NCI-H128 (cell line): ENCODE data around the gene RAD51C.
"Not testable (repeated sequence)": the region's sequence is repeated elsewhere in the genome, so short reads cannot be mapped to it uniquely, and the experiment has no call there.

ENCODE experiments used
- DNase-seq: peaks from one replicate; lab custom pipeline; 2025; ENCODE audit not compliant: unreplicated experiment; lab: John Stamatoyannopoulos, UW

Gene RAD51C

GRCh38 chr17:58692239-58693055 is at the start of gene RAD51C:
Gene RAD51C (plus strand): TSS chr17:58692602. CDS start chr17:58692644, 42 bp downstream.
- peak; percentile 52 for DNase-seq

GRCh38 chr17:58643147-58643546 is 49.3 kb upstream of the RAD51C start:
- no peak for DNase-seq

- no peak for DNase-seq
Observed at GRCh38 chr17:58648236-58648635, 44.2 kb upstream of the RAD51C start.

GRCh38 chr17:58657962-58658803 is 34.2 kb upstream of the RAD51C start:
- DNase-seq = not testable (repeated sequence)

GRCh38 chr17:58658804-58659713 is 33.3 kb upstream of the RAD51C start:
- DNase-seq = peak; percentile 81

- not testable (repeated sequence) for DNase-seq
Observed at GRCh38 chr17:58659714-58660084, 32.7 kb upstream of the RAD51C start.

- DNase-seq = no peak
Observed at GRCh38 chr17:58660621-58661020, 31.8 kb upstream of the RAD51C start.

GRCh38 chr17:58661499-58661898 is 30.9 kb upstream of the RAD51C start:
- no peak for DNase-seq

GRCh38 chr17:58664302-58664701 is 28.1 kb upstream of the RAD51C start:
- no peak for DNase-seq

- no peak for DNase-seq
Observed at GRCh38 chr17:58665946-58666857, 26.2 kb upstream of the RAD51C start.

- DNase-seq = no peak
Observed at GRCh38 chr17:58666858-58667267, 25.5 kb upstream of the RAD51C start.

GRCh38 chr17:58667934-58668597 is 24.3 kb upstream of the RAD51C start:
- no peak for DNase-seq

- DNase-seq = no peak
Observed at GRCh38 chr17:58668598-58668935, 23.8 kb upstream of the RAD51C start.

GRCh38 chr17:58669853-58670252 is 22.5 kb upstream of the RAD51C start:
- DNase-seq = no peak

- no peak for DNase-seq
Observed at GRCh38 chr17:58671969-58672368, 20.4 kb upstream of the RAD51C start.

- no peak for DNase-seq
Observed at GRCh38 chr17:58677194-58677880, 15.1 kb upstream of the RAD51C start.

GRCh38 chr17:58678287-58678686 is 14.1 kb upstream of the RAD51C start:
- not testable (repeated sequence) for DNase-seq

- DNase-seq = no peak
Observed at GRCh38 chr17:58679263-58680037, 13.0 kb upstream of the RAD51C start.
